K562 (cell line): ENCODE measurements around the gene LIN28A. TPM values are rescaled to one million over a fixed set of nuclear protein-coding genes. Genes with fewer than 3 reads are reported as not detected.
A peak's percentile ranks its signal among the peaks of the same experiment; 100 is the strongest.

Experiments used
- ATF6 ChIP-seq: sonication (generic); formaldehyde crosslinking; IDR thresholded peaks from 2 replicates; pipeline ENCODE4 v1.4.0; 2020; ENCODE audit warnings: mild to moderate bottlenecking, missing genetic modification reagents
- ETS1 ChIP-seq: conservative IDR thresholded peaks from 2 replicates; pipeline ENCODE4 v1.6.1; 2011; ENCODE audit warnings: low read depth, mild to moderate bottlenecking, low read length; ENCODE audit not compliant: control insufficient read depth
- HCFC1 ChIP-seq: IDR thresholded peaks from 2 replicates; pipeline ENCODE4 v1.6.1; 2012; ENCODE audit warnings: low read depth, low read length, improper control_type of control experiment
- KLF16 ChIP-seq: IDR thresholded peaks from 2 replicates; pipeline ENCODE4 v1.6.1; 2016; ENCODE audit warnings: antibody characterized with exemption
- NR4A1 ChIP-seq, 2 experiments: fragments of 250-450 bp in 1 of 2; fragments of 450-650 bp in 1 of 2; sonication (Bioruptor Pico) in 1 of 2; IDR thresholded peaks; 2 replicates each; pipeline versions ENCODE4 v1.4.0 to v1.6.1; 2016 to 2020; ENCODE audit warnings: mild to moderate bottlenecking in 2 of 2, missing compliant biosample characterization in 1 of 2, missing genetic modification characterization in 1 of 2, moderate library complexity in 1 of 2
- PATZ1 ChIP-seq: fragments of 250-450 bp; sonication (Bioruptor Pico); IDR thresholded peaks from 2 replicates; pipeline ENCODE4 v1.5.0; 2020; ENCODE audit warnings: mild to moderate bottlenecking, borderline replicate concordance
- SMARCB1 ChIP-seq: IDR thresholded peaks from 2 replicates; pipeline ENCODE4 v1.6.1; 2011; ENCODE audit warnings: improper control_type of control experiment, low read depth; ENCODE audit not compliant: insufficient read length
- SOX6 ChIP-seq: fragments of 450-650 bp; IDR thresholded peaks from 2 replicates; pipeline ENCODE4 v1.6.1; 2014; ENCODE audit warnings: mild to moderate bottlenecking
- THAP7 ChIP-seq: fragments of 250-450 bp; sonication (Bioruptor Pico); IDR thresholded peaks from 2 replicates; pipeline ENCODE4 v1.5.0; 2021
- TRIM24 ChIP-seq, 2 experiments: fragments of 450-650 bp; IDR thresholded peaks; 2 replicates each; pipeline ENCODE4 v1.6.1; 2016
- ZBTB11 ChIP-seq, 3 experiments: fragments of 200-800 bp in 1 of 3; fragments of 250-450 bp in 1 of 3; fragments of 450-650 bp in 1 of 3; sonication (Bioruptor Pico) in 1 of 3; sonication (Bioruptor generic) in 1 of 3; formaldehyde crosslinking in 1 of 3; IDR thresholded peaks; 2 replicates each; pipeline versions ENCODE4 v1.6.1 to v1.8.0; 2016 to 2022; ENCODE audit warnings: mild to moderate bottlenecking in 2 of 3, missing genetic modification characterization in 2 of 3, missing compliant biosample characterization in 1 of 3, moderate library complexity in 1 of 3
- ZBTB33 ChIP-seq: sonication (generic); formaldehyde crosslinking; IDR thresholded peaks from 2 replicates; pipeline ENCODE4 v1.8.1; 2023; ENCODE audit warnings: mild to moderate bottlenecking, missing genetic modification reagents
- ZKSCAN1 ChIP-seq: fragments of 150-350 bp; IDR thresholded peaks from 2 replicates; pipeline ENCODE4 v1.6.1; 2016; ENCODE audit warnings: low read depth, low read length
- ZNF444 ChIP-seq: fragments of 250-450 bp; sonication (Bioruptor Pico); IDR thresholded peaks from 2 replicates; pipeline ENCODE4 v1.4.0; 2020; ENCODE audit warnings: mild to moderate bottlenecking, moderate library complexity
- polyA plus RNA-seq, 8 experiments: library from polyadenylated mRNA; depleted of rRNA in 4 of 8; stranded (reverse) in 5 of 8; unstranded in 3 of 8; fragments of >200 nt; fragmentation: Nextera tagmentation in 2 of 8; fragmentation: Illumina TruSeq in 1 of 8; extraction: Ambion mirVana in 2 of 8; extraction: Trizol in 1 of 8; gene quantifications; 2 replicates each; pipeline versions ENCODE4 v1.2.1 to v1.2.3, GENCODE V29; 2011 to 2014; ENCODE audit warnings: inconsistent platforms in 1 of 8, missing spikeins in 1 of 8
- total RNA-seq, 7 experiments: library from RNA; depleted of rRNA in 6 of 7; stranded (reverse); fragments of >200 nt in 6 of 7; fragmentation: Illumina TruSeq in 2 of 7; extraction: Trizol in 2 of 7; gene quantifications; 2 replicates each; pipeline versions ENCODE4 v1.2.1 to v1.2.3, GENCODE V29; 2011 to 2021; ENCODE audit warnings: low replicate concordance in 1 of 7

The LIN28A gene
- total and polyA plus RNA-seq, 9 of the 15 experiments (the other 6 are each of a cell fraction or from before 2014, with no cell fraction given), result 0.80 to 5.4 (median 3.9) TPM

GRCh38 chr1:26378088-26378878 lies 32.3 kb upstream of the LIN28A start (continued):
- no peak for TF ChIP-seq PATZ1 (CRISPR knock-in tag)
- 0 out of 2 replicates have a peak, but pooled peaks have one; percentile 18 for TF ChIP-seq ATF6
- TF ChIP-seq NR4A1 (CRISPR knock-in tag; IDR thresholded peaks at IDR 0.05), result 0 out of 2 replicates have a peak, but pooled peaks have one; percentile 60
- no peak; the same call in 1 of the 2 replicates for TF ChIP-seq NR4A1 (tag; IDR thresholded peaks at IDR 0.05)
- peak; percentile 91 for TF ChIP-seq SOX6
- peak; percentile 87 for TF ChIP-seq SMARCB1
- TF ChIP-seq ZNF444 (CRISPR knock-in tag), result no peak; the same call in 1 of the 2 replicates
- TF ChIP-seq KLF16, result peak; percentile 94
- no peak for TF ChIP-seq HCFC1
- TF ChIP-seq ETS1, result peak; percentile 91
- TF ChIP-seq THAP7 (CRISPR knock-in tag), result no peak
- peak in 1 of 3 experiments; percentile 61; a peak in 2 of 6 replicates for TF ChIP-seq ZBTB11 (CRISPR knock-in tag; IDR thresholded peaks at IDR 0.05)
- peak; percentile 78 for TF ChIP-seq ZKSCAN1
- TF ChIP-seq ZBTB33, result peak; percentile 83
- TF ChIP-seq TRIM24 (IDR thresholded peaks at IDR 0.05), result peak; percentile 85 to 92
